ENCODE measurements around the gene ZYX. TPM values are rescaled to one million over a fixed set of nuclear protein-coding genes. Genes with fewer than 3 reads are reported as not detected.
A peak's percentile ranks its signal among the peaks of the same experiment; 100 is the strongest.

The ZYX gene
- total RNA-seq, 1 experiment from 2014 or later = 132 TPM

DNA sequence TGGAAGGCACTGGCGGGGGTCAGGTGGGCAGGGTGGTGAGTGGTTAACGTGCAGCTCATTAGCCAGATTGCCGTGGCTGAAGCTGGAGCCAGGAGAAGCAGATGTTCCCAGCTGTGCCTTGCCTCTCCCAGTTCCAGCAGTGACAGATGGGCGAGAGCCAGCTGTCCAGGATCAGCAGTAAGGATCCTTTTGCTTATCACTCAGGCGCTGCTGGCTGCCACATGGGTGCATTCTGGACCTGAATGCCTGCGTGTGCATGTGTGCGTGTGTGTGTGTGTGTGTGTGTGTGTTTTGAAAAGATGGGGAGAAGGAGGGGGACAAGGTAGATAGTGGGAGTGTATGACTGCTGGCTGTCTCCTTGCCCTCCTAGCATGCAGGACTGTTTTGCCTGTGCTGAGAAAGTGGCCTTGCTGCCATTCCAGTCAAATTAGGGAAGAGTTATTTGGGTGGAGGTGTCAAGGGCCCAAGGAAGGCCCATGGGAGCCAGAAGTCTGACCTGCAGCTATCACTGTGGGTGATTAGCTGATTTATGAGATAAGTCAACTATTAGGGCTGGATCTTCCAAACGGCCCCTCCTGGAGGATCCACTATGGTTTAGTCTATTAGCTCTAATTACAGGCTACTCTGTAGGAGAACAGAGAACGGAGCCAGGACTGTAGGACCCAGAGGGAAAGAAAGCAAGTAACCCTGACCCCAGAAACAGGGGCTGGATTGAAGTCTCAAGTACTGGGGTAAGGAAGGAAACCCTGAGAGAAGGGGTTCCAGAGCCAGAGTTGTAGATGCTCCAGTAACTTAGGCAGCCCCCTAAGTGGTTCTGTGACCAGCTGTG is 24.2 kb downstream of the ZYX start:
- ChIA-PET CTCF (interaction anchor here (0.6 kb wide), 1 partner anchor 12 kb away, joined by 3 read pairs; no protein-coding TSS in a partner anchor), POLR2A (ENCODE audit: low non-redundant PET) (interaction anchor here (0.7 kb wide), 1 partner anchor 60 kb away, joined by 5 read pairs; no protein-coding TSS in a partner anchor)
- no peak overlapping the region for H3K27ac ChIP-seq (ENCODE audit: low read depth, low read length, poor library complexity, severe bottlenecking)
- intact Hi-C loops (cut with micrococcal nuclease; ENCODE audit: unreplicated experiment) = no loop called here
- H3K4me1 ChIP-seq (ENCODE audit: insufficient read depth, low read length, poor library complexity, severe bottlenecking) = peaks cover 34% of the 10 kb centered on the region
- no peaks in the 10 kb centered on the region for H3K36me3 ChIP-seq (ENCODE audit: insufficient read depth, low read length, poor library complexity, severe bottlenecking)
- TF ChIP-seq, protein P1, sequence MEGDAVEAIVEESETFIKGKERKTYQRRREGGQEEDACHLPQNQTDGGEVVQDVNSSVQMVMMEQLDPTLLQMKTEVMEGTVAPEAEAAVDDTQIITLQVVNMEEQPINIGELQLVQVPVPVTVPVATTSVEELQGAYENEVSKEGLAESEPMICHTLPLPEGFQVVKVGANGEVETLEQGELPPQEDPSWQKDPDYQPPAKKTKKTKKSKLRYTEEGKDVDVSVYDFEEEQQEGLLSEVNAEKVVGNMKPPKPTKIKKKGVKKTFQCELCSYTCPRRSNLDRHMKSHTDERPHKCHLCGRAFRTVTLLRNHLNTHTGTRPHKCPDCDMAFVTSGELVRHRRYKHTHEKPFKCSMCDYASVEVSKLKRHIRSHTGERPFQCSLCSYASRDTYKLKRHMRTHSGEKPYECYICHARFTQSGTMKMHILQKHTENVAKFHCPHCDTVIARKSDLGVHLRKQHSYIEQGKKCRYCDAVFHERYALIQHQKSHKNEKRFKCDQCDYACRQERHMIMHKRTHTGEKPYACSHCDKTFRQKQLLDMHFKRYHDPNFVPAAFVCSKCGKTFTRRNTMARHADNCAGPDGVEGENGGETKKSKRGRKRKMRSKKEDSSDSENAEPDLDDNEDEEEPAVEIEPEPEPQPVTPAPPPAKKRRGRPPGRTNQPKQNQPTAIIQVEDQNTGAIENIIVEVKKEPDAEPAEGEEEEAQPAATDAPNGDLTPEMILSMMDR (conservative IDR thresholded peaks at IDR 0.05; ENCODE audit: low read depth, low read length) = no peak
- no peak for TF ChIP-seq EZH2 (IDR thresholded peaks at IDR 0.05; ENCODE audit: borderline replicate concordance, low read depth, low read length, poor library complexity, severe bottlenecking)
- no TSS peak for BruUV-seq (replicated peaks)
- no peaks in the 10 kb centered on the region for H3K27me3 ChIP-seq (replicated peaks; ENCODE audit: insufficient read depth, low read depth, low read length, poor library complexity)
- peak; percentile 40 for DNase-seq (ENCODE audit: low spot score)
- no peak overlapping the region for H3K4me3 ChIP-seq (ENCODE audit: low read depth, low read length, poor library complexity, severe bottlenecking)
- H3K9me3 ChIP-seq (ENCODE audit: low read depth, low read length, poor library complexity, severe bottlenecking) = no peaks in the 10 kb centered on the region

DNA sequence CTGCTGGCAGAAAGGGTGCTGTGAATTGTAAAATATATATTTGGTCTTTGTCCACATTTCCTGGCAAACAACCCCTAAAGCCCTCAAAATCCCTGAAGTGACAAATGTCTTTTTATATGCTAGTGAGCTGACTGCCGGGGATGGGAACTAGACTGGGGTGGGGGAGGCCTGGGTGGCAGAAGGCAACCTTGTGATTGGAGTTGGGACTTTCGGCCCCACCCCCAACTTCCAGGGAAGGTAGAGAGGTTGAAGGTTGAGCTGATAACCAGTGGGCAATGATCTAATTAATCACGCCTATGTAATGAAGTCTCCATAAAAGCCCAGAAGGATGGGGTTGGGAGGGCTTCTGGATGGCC is 24.8 kb downstream of the ZYX start:
- Histone ChIP-seq H3K36me3 (ENCODE audit: insufficient read depth, low read length, poor library complexity, severe bottlenecking) (no peaks in the 10 kb centered on the region), H3K9me3 (ENCODE audit: low read depth, low read length, poor library complexity, severe bottlenecking) (no peaks in the 10 kb centered on the region), H3K4me3 (ENCODE audit: low read depth, low read length, poor library complexity, severe bottlenecking) (no peak overlapping the region), H3K27ac (ENCODE audit: low read depth, low read length, poor library complexity, severe bottlenecking) (no peak overlapping the region), H3K4me1 (ENCODE audit: insufficient read depth, low read length, poor library complexity, severe bottlenecking) (peaks cover 38% of the 10 kb centered on the region), H3K27me3 (replicated peaks; ENCODE audit: insufficient read depth, low read depth, low read length, poor library complexity) (no peaks in the 10 kb centered on the region)
- TF ChIP-seq, protein P1 (conservative IDR thresholded peaks at IDR 0.05; ENCODE audit: low read depth, low read length) = no peak
- TF ChIP-seq EZH2 (IDR thresholded peaks at IDR 0.05; ENCODE audit: borderline replicate concordance, low read depth, low read length, poor library complexity, severe bottlenecking) = no peak
- DNase-seq (ENCODE audit: low spot score) = peak; percentile 44
- no TSS peak for BruUV-seq (replicated peaks)
- intact Hi-C loops (cut with micrococcal nuclease; ENCODE audit: unreplicated experiment) = no loop called here
- ChIA-PET POLR2A (ENCODE audit: low non-redundant PET) (no interaction called here), CTCF (interaction anchor here (0.6 kb wide), 1 partner anchor 791 kb away, joined by 4 read pairs; no protein-coding TSS in a partner anchor)

DNA sequence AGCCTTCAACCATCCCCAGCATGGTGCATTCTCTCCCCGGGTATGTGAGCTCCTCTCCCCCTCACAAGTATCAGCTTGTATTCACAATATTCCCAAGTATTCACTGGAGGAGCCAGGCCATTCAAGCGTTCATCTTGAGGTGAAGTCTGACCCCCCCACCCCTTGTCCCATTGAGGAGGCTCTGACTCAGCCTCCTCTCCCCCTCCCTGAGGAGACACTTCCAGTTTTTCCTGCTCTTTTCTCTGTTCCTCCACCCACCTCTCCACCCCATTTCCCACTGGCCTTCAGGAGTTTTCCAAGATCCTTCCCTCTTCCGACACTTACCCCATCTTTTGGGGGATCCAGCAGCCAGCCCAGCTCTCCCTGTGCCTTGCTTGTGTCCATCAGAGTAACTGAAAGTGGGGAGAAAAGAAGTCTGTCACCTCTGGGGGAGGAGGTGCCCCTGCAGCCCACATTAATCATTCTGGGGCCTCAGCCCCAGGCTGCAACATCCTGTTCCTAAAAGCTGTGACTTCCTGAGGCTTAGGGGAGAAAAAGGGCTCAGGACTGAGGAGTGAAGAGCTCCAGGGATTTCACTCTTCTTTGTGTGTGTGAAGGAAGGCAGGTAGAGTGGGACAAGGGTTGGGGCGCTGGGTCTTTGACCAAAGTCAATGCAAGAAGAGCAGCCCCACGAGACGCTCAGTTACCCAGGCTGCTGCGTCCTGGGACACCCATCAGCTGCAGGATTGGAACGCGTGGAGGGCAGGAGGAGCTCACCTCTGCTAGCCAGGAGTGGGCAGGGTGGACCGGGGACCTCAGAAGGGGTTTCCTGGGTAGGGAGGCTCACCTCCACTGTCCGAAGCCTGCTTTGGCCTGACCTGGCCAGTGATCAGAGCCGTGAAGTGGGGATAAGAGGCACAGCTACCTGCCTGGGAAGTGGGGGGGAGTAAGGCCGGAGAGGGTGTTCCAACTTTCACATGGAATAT is 26.4 kb downstream of the ZYX start:
- CTCF ChIA-PET = no interaction called here
- H3K9me3 ChIP-seq (ENCODE audit: low read depth, low read length, poor library complexity, severe bottlenecking) = no peaks in the 10 kb centered on the region
- no peaks in the 10 kb centered on the region for H3K27me3 ChIP-seq (replicated peaks; ENCODE audit: insufficient read depth, low read depth, low read length, poor library complexity)
- H3K4me1 ChIP-seq (ENCODE audit: insufficient read depth, low read length, poor library complexity, severe bottlenecking) = peaks cover 38% of the 10 kb centered on the region
- no peak overlapping the region for H3K27ac ChIP-seq (ENCODE audit: low read depth, low read length, poor library complexity, severe bottlenecking)
- intact Hi-C loops (cut with micrococcal nuclease; ENCODE audit: unreplicated experiment) = no loop called here
- TF ChIP-seq, protein P1 (conservative IDR thresholded peaks at IDR 0.05; ENCODE audit: low read depth, low read length) = no peak
- TF ChIP-seq EZH2 (IDR thresholded peaks at IDR 0.05; ENCODE audit: borderline replicate concordance, low read depth, low read length, poor library complexity, severe bottlenecking) = no peak
- no peak for DNase-seq (ENCODE audit: low spot score)
- no TSS peak for BruUV-seq (replicated peaks)
- POLR2A ChIA-PET (ENCODE audit: low non-redundant PET) = interaction anchor here (0.7 kb wide), 1 partner anchor 982 kb away, joined by 3 read pairs; no protein-coding TSS in a partner anchor
- H3K4me3 ChIP-seq (ENCODE audit: low read depth, low read length, poor library complexity, severe bottlenecking) = no peak overlapping the region
- H3K36me3 ChIP-seq (ENCODE audit: insufficient read depth, low read length, poor library complexity, severe bottlenecking) = no peaks in the 10 kb centered on the region

Measured in A673 (cell line).